Keratinocyte (primary cell): ENCODE measurements around the gene PEAK3. TPM values are rescaled to one million over a fixed set of nuclear protein-coding genes. Genes with fewer than 3 reads are reported as not detected.
"Not testable (repeated sequence)": the region's sequence is repeated elsewhere in the genome, so short reads cannot be mapped to it uniquely, and the experiment has no call there.

Experiments
- DNase-seq: peaks from one replicate; pipeline ENCODE4 v3.0.0-alpha.2; 2011; ENCODE audit warnings: low read depth, missing footprints, low spot score
- FAIRE-seq: peaks from 2 replicates; lab custom pipeline; 2011; peaks lifted over from hg19 to GRCh38; lab: Jason Lieb, UNC
- H2AFZ ChIP-seq: 2 replicates; pipeline ENCODE4 v1.6.0; 2012; ENCODE audit warnings: low read length, control low read depth, inconsistent platforms; ENCODE audit not compliant: control insufficient read depth
- H3K27ac ChIP-seq: 2 replicates; pipeline ENCODE4 v1.5.1; 2011; ENCODE audit warnings: low read length; ENCODE audit not compliant: control insufficient read depth, insufficient read depth
- H3K27me3 ChIP-seq: 3 replicates; pipeline ENCODE4 v1.6.0; 2011; ENCODE audit warnings: low read length; ENCODE audit not compliant: control insufficient read depth, insufficient read depth; ENCODE audit errors: extremely low read depth
- H3K36me3 ChIP-seq, 2 experiments: 2 replicates in 1 of 2; 3 replicates in 1 of 2; pipeline ENCODE4 v1.5.1; 2011; ENCODE audit warnings: low read length in 2 of 2, mild to moderate bottlenecking in 1 of 2; ENCODE audit not compliant: control insufficient read depth in 2 of 2, insufficient read depth in 2 of 2; ENCODE audit errors: extremely low read depth in 1 of 2
- H3K4me1 ChIP-seq: 3 replicates; pipeline ENCODE4 v1.5.1; 2011; ENCODE audit warnings: low read length; ENCODE audit not compliant: control insufficient read depth, insufficient read depth; ENCODE audit errors: extremely low read depth
- H3K4me2 ChIP-seq: 3 replicates; pipeline ENCODE4 v1.6.0; 2011; ENCODE audit warnings: low read depth, low read length; ENCODE audit not compliant: control insufficient read depth, insufficient read depth; ENCODE audit errors: extremely low read depth
- H3K4me3 ChIP-seq, 3 experiments: fragments of 200-600 bp in 1 of 3; sonication (generic) in 1 of 3; 2 replicates in 2 of 3; 3 replicates in 1 of 3; pipeline ENCODE4 v1.5.1; 2011 to 2016; ENCODE audit warnings: low read length in 3 of 3, mild to moderate bottlenecking in 3 of 3, control low read depth in 2 of 3, inconsistent platforms in 1 of 3, low read depth in 1 of 3, mixed read lengths in 1 of 3, mixed run types in 1 of 3, moderate library complexity in 1 of 3; ENCODE audit not compliant: control insufficient read depth in 2 of 3, insufficient read depth in 2 of 3; ENCODE audit errors: extremely low read depth in 1 of 3
- H3K79me2 ChIP-seq: 2 replicates; pipeline ENCODE4 v1.6.0; 2012; ENCODE audit warnings: low read length; ENCODE audit not compliant: control insufficient read depth, insufficient read depth
- H3K9ac ChIP-seq: 3 replicates; pipeline ENCODE4 v1.6.0; 2011; ENCODE audit warnings: low read length; ENCODE audit not compliant: control insufficient read depth, insufficient read depth; ENCODE audit errors: extremely low read depth
- H3K9me1 ChIP-seq: 3 replicates; pipeline ENCODE4 v1.6.0; 2011; ENCODE audit warnings: low read length; ENCODE audit not compliant: control insufficient read depth, insufficient read depth; ENCODE audit errors: extremely low read depth
- H3K9me3 ChIP-seq: 2 replicates; pipeline ENCODE4 v1.5.1; 2012; ENCODE audit warnings: low read depth, low read length; ENCODE audit not compliant: control insufficient read depth
- H4K20me1 ChIP-seq: 3 replicates; pipeline ENCODE4 v1.6.0; 2011; ENCODE audit warnings: low read length; ENCODE audit not compliant: control insufficient read depth, insufficient read depth; ENCODE audit errors: extremely low read depth
- EZH2 ChIP-seq: IDR thresholded peaks from one replicate; pipeline ENCODE4 v1.6.1; 2012; ENCODE audit warnings: inconsistent platforms, mild to moderate bottlenecking, low read length, moderate library complexity
- dilution Hi-C: fragments of 300-500 bp; cut with MboI; formaldehyde crosslinking; loops from one replicate; pipeline ENCODE4 v1.7.0; 2020; ENCODE audit warnings: low sequenced_read_pairs; ENCODE audit not compliant: extremely low pct_ligation_motif_present
- polyA plus RNA-seq, 5 experiments: library from polyadenylated mRNA; depleted of rRNA in 3 of 5; stranded (reverse) in 3 of 5; stranded (forward) in 1 of 5; unstranded in 1 of 5; fragments of >200 nt; gene quantifications; 1 replicate in 1 of 5; 2 replicates in 3 of 5; 3 replicates in 1 of 5; pipeline versions ENCODE4 v1.2.1 to v1.2.3, GENCODE V29; 2011 to 2012; ENCODE audit warnings: missing spikeins in 2 of 5, low read depth in 1 of 5, low replicate concordance in 1 of 5
- TF ChIP-seq, protein P1 (sequence below), 3 experiments: IDR thresholded peaks in 1 of 3; conservative IDR thresholded peaks in 1 of 3; optimal IDR thresholded peaks in 1 of 3; 2 replicates in 2 of 3; 3 replicates in 1 of 3; pipeline versions ENCODE3 to v1.5.1; 2011; ENCODE audit warnings: low read length in 3 of 3, mild to moderate bottlenecking in 3 of 3, moderate library complexity in 2 of 3, control low read depth in 1 of 3, inconsistent platforms in 1 of 3; ENCODE audit not compliant: insufficient read depth in 2 of 3; ENCODE audit errors: extremely low read depth in 1 of 3

PEAK3 gene
- polyA plus RNA-seq, 1 donor (not counting 4 experiments of a cell fraction or from before 2014, with no cell fraction given), result not detected

DNA sequence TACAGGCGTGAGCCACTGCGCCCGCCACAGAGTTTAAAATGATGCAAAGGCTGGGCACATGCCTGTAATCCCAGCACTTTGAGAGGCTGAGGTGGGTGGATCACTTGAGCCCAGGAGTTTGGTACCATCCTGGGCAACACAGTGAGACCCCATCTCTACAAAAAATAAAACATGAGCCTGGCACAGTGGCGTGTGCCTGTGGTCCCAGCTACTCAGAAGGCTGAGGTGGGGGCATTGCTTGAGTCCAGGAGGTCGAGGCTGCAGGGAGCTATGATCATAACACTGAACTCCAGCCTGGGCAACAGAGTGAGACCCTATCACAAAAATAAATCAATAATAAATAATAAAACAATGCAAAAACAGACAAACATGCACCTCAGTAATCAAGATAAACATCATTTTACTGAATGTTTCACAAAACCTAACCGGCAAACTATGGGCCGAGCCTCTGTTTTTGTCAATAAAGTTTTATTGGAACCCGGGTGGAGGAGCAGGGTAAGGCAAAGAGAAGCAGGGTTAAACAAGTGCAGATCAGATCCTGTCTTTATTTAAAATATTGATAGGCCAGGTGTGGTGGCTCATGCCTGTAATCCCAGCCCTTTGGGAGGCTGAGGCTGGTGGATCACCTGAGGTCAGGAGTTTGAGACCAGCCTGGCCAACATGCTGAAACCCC lies 2.0 kb upstream of the PEAK3 start:
- H3K4me2 ChIP-seq, result no peak overlapping the region
- H3K79me2 ChIP-seq, result no peaks in the 10 kb centered on the region
- FAIRE-seq (no peak), DNase-seq (no peak)
- TF ChIP-seq EZH2, result no peak
- TF ChIP-seq, protein P1, sequence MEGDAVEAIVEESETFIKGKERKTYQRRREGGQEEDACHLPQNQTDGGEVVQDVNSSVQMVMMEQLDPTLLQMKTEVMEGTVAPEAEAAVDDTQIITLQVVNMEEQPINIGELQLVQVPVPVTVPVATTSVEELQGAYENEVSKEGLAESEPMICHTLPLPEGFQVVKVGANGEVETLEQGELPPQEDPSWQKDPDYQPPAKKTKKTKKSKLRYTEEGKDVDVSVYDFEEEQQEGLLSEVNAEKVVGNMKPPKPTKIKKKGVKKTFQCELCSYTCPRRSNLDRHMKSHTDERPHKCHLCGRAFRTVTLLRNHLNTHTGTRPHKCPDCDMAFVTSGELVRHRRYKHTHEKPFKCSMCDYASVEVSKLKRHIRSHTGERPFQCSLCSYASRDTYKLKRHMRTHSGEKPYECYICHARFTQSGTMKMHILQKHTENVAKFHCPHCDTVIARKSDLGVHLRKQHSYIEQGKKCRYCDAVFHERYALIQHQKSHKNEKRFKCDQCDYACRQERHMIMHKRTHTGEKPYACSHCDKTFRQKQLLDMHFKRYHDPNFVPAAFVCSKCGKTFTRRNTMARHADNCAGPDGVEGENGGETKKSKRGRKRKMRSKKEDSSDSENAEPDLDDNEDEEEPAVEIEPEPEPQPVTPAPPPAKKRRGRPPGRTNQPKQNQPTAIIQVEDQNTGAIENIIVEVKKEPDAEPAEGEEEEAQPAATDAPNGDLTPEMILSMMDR (optimal IDR thresholded peaks at IDR 0.05 in 1 of 3, IDR thresholded peaks at IDR 0.05 in 1 of 3, conservative IDR thresholded peaks at IDR 0.05 in 1 of 3; ENCODE audit: extremely low read depth in 1 of 3, insufficient read depth in 2 of 3, low read length in 3 of 3), result no peak
- dilution Hi-C loops, result no loop called here
- H3K36me3 ChIP-seq, result no peaks in the 10 kb centered on the region
- H3K9me1 ChIP-seq, result no peaks in the 10 kb centered on the region
- peaks cover 14% of the 10 kb centered on the region for H3K27me3 ChIP-seq
- H3K9ac ChIP-seq, result no peak overlapping the region
- H3K27ac ChIP-seq, result no peak overlapping the region
- H2AFZ ChIP-seq, result no peak overlapping the region
- no peaks in the 10 kb centered on the region for H3K4me1 ChIP-seq
- no peaks in the 10 kb centered on the region for H4K20me1 ChIP-seq
- no peak overlapping the region for H3K4me3 ChIP-seq
- H3K9me3 ChIP-seq, result no peaks in the 10 kb centered on the region

DNA sequence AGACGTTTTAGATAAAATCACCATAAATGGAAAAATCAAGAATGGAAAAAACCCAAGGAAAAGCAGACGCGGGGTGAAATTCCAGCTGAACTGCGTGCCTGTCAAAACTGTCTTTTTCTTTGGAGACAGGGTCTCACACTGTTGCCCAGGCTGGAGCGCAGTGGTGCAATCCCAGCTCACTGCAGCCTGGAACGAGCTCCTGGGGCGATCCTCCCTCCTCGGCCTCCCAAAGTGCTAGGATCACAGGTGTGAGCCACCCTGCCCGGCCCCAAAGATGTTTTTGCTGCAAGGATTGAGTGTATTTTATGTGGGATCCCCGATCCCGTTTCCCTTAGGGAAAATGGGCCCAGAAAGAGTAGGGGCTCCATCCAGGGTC lies 875 bp upstream of the PEAK3 start:
- H3K4me3 ChIP-seq, result no peak overlapping the region
- peaks cover 2% of the 10 kb centered on the region for H3K27me3 ChIP-seq
- no peak overlapping the region for H3K4me2 ChIP-seq
- dilution Hi-C loops, result no loop called here
- H3K79me2 ChIP-seq, result no peaks in the 10 kb centered on the region
- no peaks in the 10 kb centered on the region for H3K9me1 ChIP-seq
- no peaks in the 10 kb centered on the region for H4K20me1 ChIP-seq
- H3K27ac ChIP-seq, result no peak overlapping the region
- H3K36me3 ChIP-seq, result no peaks in the 10 kb centered on the region
- H3K9ac ChIP-seq, result no peak overlapping the region
- no peaks in the 10 kb centered on the region for H3K4me1 ChIP-seq
- no peak for TF ChIP-seq EZH2
- H2AFZ ChIP-seq, result no peak overlapping the region
- H3K9me3 ChIP-seq, result no peaks in the 10 kb centered on the region
- no peak for DNase-seq
- FAIRE-seq, result no peak

DNA sequence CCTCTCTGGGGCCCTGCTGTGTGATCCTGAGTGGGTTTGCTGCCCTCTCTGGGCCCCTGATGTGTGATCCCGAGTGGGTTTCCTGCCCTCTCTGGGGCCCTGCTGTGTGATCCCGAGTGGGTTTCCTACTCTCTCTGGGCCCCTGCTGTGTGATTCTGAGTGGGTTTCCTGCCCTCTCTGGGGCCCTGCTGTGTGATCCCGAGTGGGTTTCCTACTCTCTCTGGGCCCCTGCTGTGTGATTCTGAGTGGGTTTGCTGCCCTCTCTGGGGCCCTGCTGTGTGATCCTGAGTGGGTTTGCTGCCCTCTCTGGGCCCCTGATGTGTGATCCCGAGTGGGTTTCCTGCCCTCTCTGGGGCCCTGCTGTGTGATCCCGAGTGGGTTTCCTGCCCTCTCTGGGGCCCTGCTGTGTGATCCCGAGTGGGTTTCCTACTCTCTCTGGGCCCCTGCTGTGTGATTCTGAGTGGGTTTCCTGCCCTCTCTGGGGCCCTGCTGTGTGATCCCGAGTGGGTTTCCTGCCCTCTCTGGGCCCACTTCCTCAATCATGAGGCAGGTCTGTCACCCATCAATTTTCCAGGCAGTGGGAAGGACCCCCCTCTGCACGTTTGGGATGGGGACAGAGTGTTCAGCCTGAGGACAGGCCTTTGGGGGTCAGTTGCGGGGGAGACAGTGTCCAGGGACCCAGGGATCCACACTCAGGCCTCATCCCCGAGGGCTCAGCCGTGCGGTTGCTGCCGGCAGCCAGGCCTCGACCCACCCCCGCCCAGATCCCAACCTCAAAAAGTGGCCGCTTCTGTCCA lies 512 bp downstream of the PEAK3 start:
- H3K9me3 ChIP-seq, H3K36me3 ChIP-seq, H3K27ac ChIP-seq, FAIRE-seq, H3K4me1 ChIP-seq, H4K20me1 ChIP-seq, H3K9ac ChIP-seq, DNase-seq, H3K27me3 ChIP-seq, H3K79me2 ChIP-seq, H3K4me2 ChIP-seq, dilution Hi-C loops, H2AFZ ChIP-seq, H3K9me1 ChIP-seq, H3K4me3 ChIP-seq: not testable (repeated sequence)
